Ascending aorta (tissue), 2 donors: ENCODE data around the gene PCDHA1. TPM values are rescaled to one million over a fixed set of nuclear protein-coding genes. Genes with fewer than 3 reads are reported as not detected.
"Not testable (repeated sequence)": the region's sequence is repeated elsewhere in the genome, so short reads cannot be mapped to it uniquely, and the experiment has no call there.

ENCODE experiments used
- DNase-seq, 2 donors: peaks; one replicate each; pipeline ENCODE4 v3.0.0-alpha.2; 2019; ENCODE audit warnings: low spot score in 2 of 2
- H3K27ac ChIP-seq, 2 donors: fragments of 200-600 bp; sonication (generic); one replicate each; pipeline ENCODE4 v1.5.1; 2016 to 2017; ENCODE audit warnings: mild to moderate bottlenecking in 1 of 2
- H3K27me3 ChIP-seq: fragments of 200-600 bp; sonication (generic); one replicate; pipeline ENCODE4 v1.5.1; 2017
- H3K36me3 ChIP-seq, 2 donors: fragments of 200-600 bp; sonication (generic); one replicate each; pipeline ENCODE4 v1.5.1; 2016
- H3K4me1 ChIP-seq, 2 donors: fragments of 200-600 bp; sonication (generic); one replicate each; pipeline ENCODE4 v1.5.1; 2016 to 2017; ENCODE audit warnings: mild to moderate bottlenecking in 1 of 2
- H3K4me3 ChIP-seq, 2 donors: fragments of 200-600 bp; sonication (generic); one replicate each; pipeline ENCODE4 v1.5.1; 2016 to 2017; ENCODE audit warnings: mild to moderate bottlenecking in 1 of 2
- H3K9me3 ChIP-seq, 2 donors: fragments of 200-600 bp; sonication (generic); one replicate each; pipeline ENCODE4 v1.5.1; 2016
- intact Hi-C: fragments of 100-400 bp; cut with DNase I; formaldehyde crosslinking; loops from one replicate; pipeline ENCODE4 v1.15.1; 2023
- total RNA-seq: library from RNA; depleted of rRNA; stranded (reverse); fragments of >200 nt; gene quantifications from one replicate; pipeline ENCODE4 v1.1.0, GENCODE V29; 2016
- TF ChIP-seq, protein P1 (sequence below), 3 experiments: fragments of 200-600 bp in 2 of 3; fragments of 450-650 bp in 1 of 3; sonication (generic) in 2 of 3; IDR thresholded peaks; one replicate each; pipeline ENCODE4 v1.5.1; 2016 to 2019; ENCODE audit warnings: antibody characterized with exemption in 3 of 3, mild to moderate bottlenecking in 1 of 3, moderate library complexity in 1 of 3

Gene PCDHA1
- total RNA-seq, 1 donor from 2014 or later = not detected

DNA sequence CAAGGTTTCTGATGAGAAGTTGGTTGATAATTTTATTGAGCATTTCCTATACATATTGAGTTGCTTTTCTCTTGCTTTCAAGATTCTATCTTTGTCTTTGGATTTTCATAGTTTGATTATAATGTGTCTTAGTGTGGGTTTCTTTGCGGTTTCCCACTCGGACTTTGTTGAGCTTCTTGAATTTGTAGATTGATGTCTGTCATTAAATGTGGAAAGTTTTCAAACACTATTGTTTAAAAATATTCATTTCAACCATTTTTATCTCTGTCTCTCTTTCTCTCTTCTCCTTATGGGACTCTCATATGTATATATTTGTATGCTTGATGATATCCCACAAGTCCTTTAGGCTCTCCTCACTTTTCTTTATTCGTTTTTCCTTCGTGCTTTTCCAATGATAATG is 18.5 kb upstream of the PCDHA1 start:
- H3K4me1 ChIP-seq = no peaks in the 10 kb centered on the region
- H3K27me3 ChIP-seq = no peaks in the 10 kb centered on the region
- intact Hi-C loops = no loop called here
- no peak overlapping the region for H3K27ac ChIP-seq
- H3K4me3 ChIP-seq = no peak overlapping the region
- no peaks in the 10 kb centered on the region for H3K36me3 ChIP-seq
- peaks cover 46 to 88% of the 10 kb centered on the region in 2 donors for H3K9me3 ChIP-seq
- TF ChIP-seq, protein P1, sequence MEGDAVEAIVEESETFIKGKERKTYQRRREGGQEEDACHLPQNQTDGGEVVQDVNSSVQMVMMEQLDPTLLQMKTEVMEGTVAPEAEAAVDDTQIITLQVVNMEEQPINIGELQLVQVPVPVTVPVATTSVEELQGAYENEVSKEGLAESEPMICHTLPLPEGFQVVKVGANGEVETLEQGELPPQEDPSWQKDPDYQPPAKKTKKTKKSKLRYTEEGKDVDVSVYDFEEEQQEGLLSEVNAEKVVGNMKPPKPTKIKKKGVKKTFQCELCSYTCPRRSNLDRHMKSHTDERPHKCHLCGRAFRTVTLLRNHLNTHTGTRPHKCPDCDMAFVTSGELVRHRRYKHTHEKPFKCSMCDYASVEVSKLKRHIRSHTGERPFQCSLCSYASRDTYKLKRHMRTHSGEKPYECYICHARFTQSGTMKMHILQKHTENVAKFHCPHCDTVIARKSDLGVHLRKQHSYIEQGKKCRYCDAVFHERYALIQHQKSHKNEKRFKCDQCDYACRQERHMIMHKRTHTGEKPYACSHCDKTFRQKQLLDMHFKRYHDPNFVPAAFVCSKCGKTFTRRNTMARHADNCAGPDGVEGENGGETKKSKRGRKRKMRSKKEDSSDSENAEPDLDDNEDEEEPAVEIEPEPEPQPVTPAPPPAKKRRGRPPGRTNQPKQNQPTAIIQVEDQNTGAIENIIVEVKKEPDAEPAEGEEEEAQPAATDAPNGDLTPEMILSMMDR (IDR thresholded peaks at IDR 0.05) = no peak
- no peak for DNase-seq

DNA sequence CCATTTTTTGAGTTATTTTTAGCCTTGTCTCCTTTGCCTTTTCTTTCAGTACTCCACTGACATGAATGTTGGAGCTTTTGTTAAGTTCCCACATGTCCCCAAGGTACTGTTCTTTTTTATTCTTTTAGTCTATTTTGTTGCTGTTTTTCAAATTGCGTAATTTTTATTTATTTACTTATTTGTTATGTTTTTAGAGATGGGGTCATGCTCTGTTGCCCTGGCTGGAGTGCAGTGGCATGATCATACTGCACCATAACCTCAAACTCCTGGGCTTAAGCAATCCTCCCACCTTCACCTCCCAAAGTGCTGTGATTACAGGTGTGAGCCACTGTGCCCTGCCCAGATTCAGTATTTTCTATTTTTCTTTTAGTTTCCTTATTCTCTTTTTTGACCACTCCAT is 5.4 kb upstream of the PCDHA1 start:
- H3K27ac ChIP-seq = no peak overlapping the region
- no peaks in the 10 kb centered on the region for H3K27me3 ChIP-seq
- intact Hi-C loops = no loop called here
- H3K9me3 ChIP-seq = peaks cover 6 to 49% of the 10 kb centered on the region in 2 donors
- H3K4me3 ChIP-seq = no peak overlapping the region
- H3K4me1 ChIP-seq = no peaks in the 10 kb centered on the region
- no peak for DNase-seq
- H3K36me3 ChIP-seq = no peaks in the 10 kb centered on the region
- TF ChIP-seq, protein P1 (IDR thresholded peaks at IDR 0.05) = no peak

DNA sequence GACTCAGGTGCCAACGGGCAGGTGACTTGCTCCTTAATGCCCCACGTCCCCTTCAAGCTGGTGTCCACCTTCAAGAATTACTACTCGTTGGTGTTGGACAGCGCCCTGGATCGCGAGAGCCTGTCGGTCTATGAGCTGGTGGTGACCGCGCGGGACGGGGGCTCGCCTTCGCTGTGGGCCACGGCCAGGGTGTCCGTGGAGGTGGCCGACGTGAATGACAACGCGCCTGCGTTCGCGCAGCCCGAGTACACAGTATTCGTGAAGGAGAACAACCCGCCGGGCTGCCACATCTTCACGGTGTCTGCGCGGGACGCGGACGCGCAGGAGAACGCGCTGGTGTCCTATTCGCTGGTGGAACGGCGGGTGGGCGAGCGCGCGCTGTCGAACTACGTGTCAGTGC is 1.5 kb downstream of the PCDHA1 start:
- intact Hi-C loops, H3K27me3 ChIP-seq, DNase-seq, H3K36me3 ChIP-seq, H3K4me1 ChIP-seq, H3K27ac ChIP-seq, H3K4me3 ChIP-seq: not testable (repeated sequence)
- H3K9me3 ChIP-seq = peaks cover 19 to 50% of the 10 kb centered on the region in 2 donors

DNA sequence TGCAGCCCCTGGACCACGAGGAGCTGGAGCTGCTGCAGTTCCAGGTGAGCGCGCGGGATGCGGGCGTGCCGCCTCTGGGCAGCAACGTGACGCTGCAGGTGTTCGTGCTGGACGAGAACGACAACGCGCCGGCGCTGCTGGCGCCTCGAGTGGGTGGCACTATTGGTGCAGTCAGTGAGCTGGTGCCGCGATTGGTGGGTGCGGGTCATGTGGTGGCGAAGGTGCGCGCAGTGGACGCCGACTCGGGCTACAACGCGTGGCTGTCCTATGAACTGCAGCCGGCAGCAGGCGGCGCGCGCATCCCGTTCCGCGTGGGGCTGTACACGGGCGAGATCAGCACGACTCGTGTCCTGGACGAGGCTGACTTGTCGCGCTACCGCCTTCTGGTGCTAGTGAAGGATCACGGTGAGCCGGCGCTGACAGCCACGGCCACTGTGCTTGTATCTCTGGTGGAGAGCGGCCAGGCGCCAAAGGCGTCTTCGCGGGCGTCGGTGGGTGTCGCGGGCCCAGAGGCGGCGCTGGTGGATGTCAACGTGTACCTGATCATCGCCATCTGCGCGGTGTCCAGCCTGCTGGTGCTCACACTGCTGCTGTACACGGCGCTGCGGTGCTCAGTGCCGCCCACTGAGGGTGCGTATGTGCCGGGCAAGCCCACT is 2.0 kb downstream of the PCDHA1 start:
- H3K4me1 ChIP-seq, H3K27ac ChIP-seq, intact Hi-C loops, H3K27me3 ChIP-seq, H3K36me3 ChIP-seq, H3K4me3 ChIP-seq, DNase-seq: not testable (repeated sequence)
- H3K9me3 ChIP-seq = peaks cover 19 to 49% of the 10 kb centered on the region in 2 donors

DNA sequence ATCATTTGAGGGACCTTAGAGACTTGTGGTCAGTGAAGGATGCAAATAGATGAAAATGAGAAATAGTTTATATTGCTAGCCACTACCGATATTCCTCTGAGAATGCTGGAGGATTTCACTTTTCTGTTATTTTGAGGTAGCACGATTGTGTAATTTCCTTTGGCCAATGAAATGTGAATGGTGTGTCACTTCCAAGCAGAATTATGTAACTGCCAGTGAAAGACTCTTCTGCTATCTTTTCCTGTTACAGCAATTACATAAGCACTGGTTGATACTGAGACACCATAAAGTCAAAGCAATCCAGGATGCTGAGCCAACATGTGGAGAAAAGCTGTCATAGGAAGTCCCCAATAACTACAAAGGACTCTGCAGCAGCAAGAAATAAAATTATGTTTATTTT is 5.1 kb downstream of the PCDHA1 start:
- no peak for DNase-seq
- intact Hi-C loops = no loop called here

DNA sequence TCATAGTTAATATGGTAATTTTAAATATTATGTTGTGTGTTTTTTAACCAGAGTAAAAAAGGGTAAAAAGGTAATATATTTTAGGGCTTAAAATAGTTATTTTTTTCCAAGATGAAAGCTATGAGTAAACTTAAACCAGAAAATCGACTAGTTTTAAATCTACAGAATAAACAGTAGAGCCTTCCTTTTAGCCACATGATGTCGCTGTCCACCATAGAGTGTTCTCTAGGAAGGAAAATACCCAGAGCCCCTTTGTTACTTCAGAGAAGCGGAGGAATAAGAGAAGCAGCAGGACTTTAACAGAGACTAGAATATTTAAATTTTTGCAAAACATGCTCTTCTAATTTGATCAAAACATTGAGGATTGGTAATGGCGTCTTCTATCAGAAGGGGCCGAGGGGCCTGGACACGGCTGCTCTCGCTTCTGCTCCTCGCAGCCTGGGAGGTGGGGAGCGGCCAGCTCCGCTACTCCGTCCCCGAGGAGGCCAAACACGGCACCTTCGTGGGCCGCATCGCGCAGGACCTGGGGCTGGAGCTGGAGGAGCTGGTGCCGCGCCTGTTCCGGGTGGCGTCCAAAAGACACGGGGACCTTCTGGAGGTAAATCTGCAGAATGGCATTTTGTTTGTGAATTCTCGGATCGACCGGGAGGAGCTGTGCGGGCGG is 8.8 kb downstream of the PCDHA1 start, which contains the start of gene PCDHA2:
Gene PCDHA2 (plus strand): TSS at position 258 of the 664 bp plus-strand sequence.
- Histone ChIP-seq H3K36me3 (no peaks in the 10 kb centered on the region), H3K4me1 (no peaks in the 10 kb centered on the region), H3K27ac (no peak within 1 kb of the TSS), H3K9me3 (peaks cover 0 to 44% of the 10 kb centered on the region in 2 donors), H3K4me3 (no peak within 1 kb of the TSS), H3K27me3 (no peaks in the 10 kb centered on the region)
- intact Hi-C loops = no loop called here
- TF ChIP-seq, protein P1 (IDR thresholded peaks at IDR 0.05) = no peak
- DNase-seq = no peak

More for the DNA sequence above, 5.1 kb downstream of the PCDHA1 start:
- no peaks in the 10 kb centered on the region for H3K4me1 ChIP-seq
- TF ChIP-seq, protein P1 (IDR thresholded peaks at IDR 0.05) = no peak
- no peak overlapping the region for H3K4me3 ChIP-seq
- no peak overlapping the region for H3K27ac ChIP-seq
- H3K36me3 ChIP-seq = no peaks in the 10 kb centered on the region
- no peaks in the 10 kb centered on the region for H3K27me3 ChIP-seq
- peaks cover 16 to 59% of the 10 kb centered on the region in 2 donors for H3K9me3 ChIP-seq
